Ishikawa (cell line): ENCODE data around the gene KLF13.
A peak's percentile ranks its signal among the peaks of the same experiment; 100 is the strongest.

Experiments
- CEBPB ChIP-seq: IDR thresholded peaks from 2 replicates; pipeline ENCODE4 v1.6.1; 2012
- CREB1 ChIP-seq: IDR thresholded peaks from 2 replicates; pipeline ENCODE4 v1.6.1; 2012; ENCODE audit warnings: low read depth
- EGR1 ChIP-seq: IDR thresholded peaks from 2 replicates; pipeline ENCODE4 v1.6.1; 2012
- EP300 ChIP-seq: IDR thresholded peaks from 2 replicates; pipeline ENCODE4 v1.6.1; 2012; ENCODE audit warnings: borderline replicate concordance
- FOXM1 ChIP-seq: IDR thresholded peaks from 2 replicates; pipeline ENCODE4 v1.6.1; 2012; ENCODE audit warnings: low read depth, borderline replicate concordance
- MAX ChIP-seq: IDR thresholded peaks from 2 replicates; pipeline ENCODE4 v1.6.1; 2012
- NFIC ChIP-seq: IDR thresholded peaks from 2 replicates; pipeline ENCODE4 v1.6.1; 2012
- RAD21 ChIP-seq: IDR thresholded peaks from 2 replicates; pipeline ENCODE4 v1.6.1; 2012; ENCODE audit warnings: low read depth
- REST ChIP-seq: IDR thresholded peaks from 2 replicates; pipeline ENCODE4 v1.6.1; 2012; ENCODE audit warnings: low read depth, mild to moderate bottlenecking
- TAF1 ChIP-seq: IDR thresholded peaks from 2 replicates; pipeline ENCODE4 v1.6.1; 2012; ENCODE audit warnings: low read depth, mild to moderate bottlenecking
- TCF12 ChIP-seq: IDR thresholded peaks from 2 replicates; pipeline ENCODE4 v1.6.1; 2012; ENCODE audit warnings: low read depth
- TEAD4 ChIP-seq: IDR thresholded peaks from 2 replicates; pipeline ENCODE4 v1.6.1; 2012
- USF1 ChIP-seq: IDR thresholded peaks from 2 replicates; pipeline ENCODE4 v1.6.1; 2012
- YY1 ChIP-seq: IDR thresholded peaks from 2 replicates; pipeline ENCODE4 v1.6.1; 2012; ENCODE audit warnings: low read depth
- ZBTB7A ChIP-seq: IDR thresholded peaks from 2 replicates; pipeline ENCODE4 v1.6.1; 2012; ENCODE audit warnings: low read depth

The KLF13 gene

GRCh38 chr15:31296219-31296645 lies 30.4 kb upstream of the KLF13 start:
- TF ChIP-seq MAX, result no peak
- no peak for TF ChIP-seq REST
- TF ChIP-seq EGR1, result no peak
- TF ChIP-seq FOXM1, result no peak
- no peak for TF ChIP-seq CEBPB
- no peak for TF ChIP-seq NFIC
- no peak for TF ChIP-seq CREB1
- TF ChIP-seq TEAD4, result no peak
- TF ChIP-seq ZBTB7A, result no peak
- no peak for TF ChIP-seq TCF12
- no peak for TF ChIP-seq TAF1
- no peak for TF ChIP-seq RAD21
- no peak for TF ChIP-seq EP300
- TF ChIP-seq YY1, result no peak
- no peak for TF ChIP-seq USF1

GRCh38 chr15:31296646-31297574 lies 29.7 kb upstream of the KLF13 start:
- TF ChIP-seq CEBPB, result peak; percentile 93
- TF ChIP-seq MAX, result no peak
- no peak for TF ChIP-seq RAD21
- no peak for TF ChIP-seq YY1
- peak; percentile 16; the same call in 1 of the 2 replicates for TF ChIP-seq EP300
- no peak for TF ChIP-seq TEAD4

GRCh38 chr15:31297575-31298456 lies 28.8 kb upstream of the KLF13 start:
- TF ChIP-seq TEAD4, result no peak
- TF ChIP-seq ZBTB7A, result no peak
- no peak for TF ChIP-seq TCF12
- no peak for TF ChIP-seq YY1
- no peak for TF ChIP-seq MAX
- TF ChIP-seq NFIC, result no peak
- TF ChIP-seq FOXM1, result no peak
- TF ChIP-seq CEBPB, result no peak
- no peak for TF ChIP-seq USF1
- TF ChIP-seq TAF1, result no peak
- TF ChIP-seq CREB1, result no peak
- TF ChIP-seq EP300, result no peak
- no peak for TF ChIP-seq REST
- no peak for TF ChIP-seq RAD21
- no peak for TF ChIP-seq EGR1

GRCh38 chr15:31298707-31299172 lies 27.9 kb upstream of the KLF13 start:
- TF ChIP-seq MAX, result no peak
- no peak for TF ChIP-seq CREB1
- no peak for TF ChIP-seq USF1
- no peak for TF ChIP-seq TCF12
- no peak for TF ChIP-seq EGR1
- TF ChIP-seq ZBTB7A, result no peak
- no peak for TF ChIP-seq EP300
- TF ChIP-seq TEAD4, result no peak
- no peak for TF ChIP-seq RAD21
- TF ChIP-seq TAF1, result no peak
- TF ChIP-seq REST, result no peak
- no peak for TF ChIP-seq YY1
- TF ChIP-seq FOXM1, result no peak
- TF ChIP-seq CEBPB, result no peak
- TF ChIP-seq NFIC, result no peak
